ENCODE data around the gene ZDHHC14. TPM values are rescaled to one million over a fixed set of nuclear protein-coding genes. Genes with fewer than 3 reads are reported as not detected.

ZDHHC14 gene
- total RNA-seq, 2 donors from 2014 or later = 13.0 to 19.1 TPM

DNA sequence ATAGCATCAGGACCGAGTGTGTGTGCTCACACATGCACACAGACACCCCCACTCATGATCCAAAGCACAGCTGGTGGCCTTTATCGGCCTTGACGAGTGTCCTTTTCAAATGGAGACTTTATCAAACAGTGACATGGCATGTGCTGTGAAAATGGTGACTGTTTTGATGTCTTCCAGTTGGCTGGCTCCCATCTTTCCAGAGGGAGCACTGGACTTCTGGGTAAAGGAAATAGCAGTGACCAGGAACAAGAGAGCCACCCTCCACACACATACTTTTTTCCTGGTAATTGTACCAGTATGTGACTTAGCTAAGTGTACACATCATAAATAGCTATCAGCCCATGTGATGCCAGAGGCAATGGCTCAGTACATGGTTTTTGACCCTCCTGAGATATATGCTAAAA lies 52.7 kb downstream of the ZDHHC14 start:
- Histone ChIP-seq H3K4me3 (no peak overlapping the region), H3K36me3 (no peaks in the 10 kb centered on the region), H3K27ac (peak overlapping the region; percentile 73 to 80), H3K9me3 (no peaks in the 10 kb centered on the region), H3K27me3 (no peaks in the 10 kb centered on the region), H3K4me1 (peaks cover 0 to 72% of the 10 kb centered on the region in 2 donors)
- no peak for DNase-seq (ENCODE audit: low spot score)
- no peak for TF ChIP-seq CTCF (IDR thresholded peaks at IDR 0.05)

- H3K27ac ChIP-seq = peak overlapping the region; percentile 73 to 80
- no peaks in the 10 kb centered on the region for H3K36me3 ChIP-seq
- DNase-seq (ENCODE audit: low spot score) = peak; percentile 75
- peaks cover 0 to 77% of the 10 kb centered on the region in 2 donors for H3K4me1 ChIP-seq
- H3K4me3 ChIP-seq = no peak overlapping the region
- TF ChIP-seq CTCF (IDR thresholded peaks at IDR 0.05) = no peak
- no peaks in the 10 kb centered on the region for H3K27me3 ChIP-seq
- no peaks in the 10 kb centered on the region for H3K9me3 ChIP-seq
These were observed 53.5 kb downstream of the ZDHHC14 start for GRCh38 chr6:157434349-157435033.

GRCh38 chr6:157436219-157436943 lies 55.4 kb downstream of the ZDHHC14 start:
- Histone ChIP-seq H3K36me3 (no peaks in the 10 kb centered on the region), H3K27ac (peak overlapping the region in 1 of 2 donors; percentile 80), H3K4me3 (no peak overlapping the region), H3K27me3 (no peaks in the 10 kb centered on the region), H3K9me3 (no peaks in the 10 kb centered on the region), H3K4me1 (peaks cover 0 to 65% of the 10 kb centered on the region in 2 donors)
- no peak for DNase-seq (ENCODE audit: low spot score)
- no peak for TF ChIP-seq CTCF (IDR thresholded peaks at IDR 0.05)

DNA sequence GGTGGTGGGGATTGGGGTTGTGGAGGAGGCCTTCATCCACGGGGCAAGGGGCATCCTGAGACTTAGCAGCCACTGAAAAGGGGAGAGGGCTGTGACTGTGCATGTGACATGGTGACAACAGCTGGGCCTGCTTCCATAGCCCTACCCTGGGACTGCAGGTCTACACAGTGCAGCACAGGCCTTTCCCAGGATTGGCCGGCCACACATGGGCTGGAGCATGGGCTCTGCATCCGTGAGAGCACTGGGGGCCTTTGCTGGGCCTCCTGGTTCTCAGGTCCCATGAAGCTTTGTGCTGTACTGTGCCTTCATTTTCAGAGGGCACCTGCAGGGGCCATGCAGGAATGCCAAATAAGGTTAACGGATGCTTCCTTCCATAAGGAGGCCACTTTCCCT lies 56.0 kb downstream of the ZDHHC14 start:
- peaks cover 0 to 59% of the 10 kb centered on the region in 2 donors for H3K4me1 ChIP-seq
- no peaks in the 10 kb centered on the region for H3K36me3 ChIP-seq
- no peaks in the 10 kb centered on the region for H3K9me3 ChIP-seq
- DNase-seq (ENCODE audit: low spot score) = no peak
- H3K27ac ChIP-seq = peak overlapping the region in 1 of 2 donors; percentile 27
- no peak overlapping the region for H3K4me3 ChIP-seq
- no peak for TF ChIP-seq CTCF (IDR thresholded peaks at IDR 0.05)
- no peaks in the 10 kb centered on the region for H3K27me3 ChIP-seq

GRCh38 chr6:157438611-157439111 lies 57.7 kb downstream of the ZDHHC14 start:
- Histone ChIP-seq H3K4me3 (no peak overlapping the region), H3K4me1 (peaks cover 0 to 44% of the 10 kb centered on the region in 2 donors), H3K9me3 (no peaks in the 10 kb centered on the region), H3K27ac (peak overlapping the region; percentile 24 to 45), H3K36me3 (no peaks in the 10 kb centered on the region), H3K27me3 (no peaks in the 10 kb centered on the region)
- TF ChIP-seq CTCF (IDR thresholded peaks at IDR 0.05) = no peak
- DNase-seq (ENCODE audit: low spot score) = no peak
